Nephron progenitor cell (in vitro differentiated cells): ENCODE results near the gene SPATA2L.
"Not testable (repeated sequence)": the region's sequence is repeated elsewhere in the genome, so short reads cannot be mapped to it uniquely, and the experiment has no call there.

ENCODE experiments used
- DNase-seq: peaks from one replicate; pipeline ENCODE4 v3.0.0; 2021
- H3K27ac Mint-ChIP-seq: 2 replicates; pipeline ENCODE4 v1.8.0; 2021; ENCODE audit warnings: mild to moderate bottlenecking, moderate library complexity, mixed read lengths
- H3K27me3 Mint-ChIP-seq: 2 replicates; pipeline ENCODE4 v1.8.0; 2021; ENCODE audit warnings: mild to moderate bottlenecking, low read depth, mixed read lengths; ENCODE audit not compliant: poor library complexity
- H3K36me3 Mint-ChIP-seq: 2 replicates; pipeline ENCODE4 v1.8.0; 2021; ENCODE audit warnings: low read depth, mixed read lengths
- H3K4me1 Mint-ChIP-seq: 2 replicates; pipeline ENCODE4 v1.8.0; 2021; ENCODE audit warnings: mixed read lengths
- H3K4me3 Mint-ChIP-seq: 2 replicates; pipeline ENCODE4 v1.8.0; 2021; ENCODE audit warnings: mild to moderate bottlenecking, moderate library complexity, mixed read lengths
- H3K9me3 Mint-ChIP-seq: 2 replicates; pipeline ENCODE4 v1.8.0; 2021; ENCODE audit warnings: mild to moderate bottlenecking, moderate library complexity, mixed read lengths
- TF ChIP-seq, protein P1 (sequence below): fragments of 200-600 bp; sonication (generic); IDR thresholded peaks from 2 replicates; pipeline ENCODE4 v1.5.0; 2021; ENCODE audit warnings: antibody characterized with exemption

SPATA2L gene

DNA sequence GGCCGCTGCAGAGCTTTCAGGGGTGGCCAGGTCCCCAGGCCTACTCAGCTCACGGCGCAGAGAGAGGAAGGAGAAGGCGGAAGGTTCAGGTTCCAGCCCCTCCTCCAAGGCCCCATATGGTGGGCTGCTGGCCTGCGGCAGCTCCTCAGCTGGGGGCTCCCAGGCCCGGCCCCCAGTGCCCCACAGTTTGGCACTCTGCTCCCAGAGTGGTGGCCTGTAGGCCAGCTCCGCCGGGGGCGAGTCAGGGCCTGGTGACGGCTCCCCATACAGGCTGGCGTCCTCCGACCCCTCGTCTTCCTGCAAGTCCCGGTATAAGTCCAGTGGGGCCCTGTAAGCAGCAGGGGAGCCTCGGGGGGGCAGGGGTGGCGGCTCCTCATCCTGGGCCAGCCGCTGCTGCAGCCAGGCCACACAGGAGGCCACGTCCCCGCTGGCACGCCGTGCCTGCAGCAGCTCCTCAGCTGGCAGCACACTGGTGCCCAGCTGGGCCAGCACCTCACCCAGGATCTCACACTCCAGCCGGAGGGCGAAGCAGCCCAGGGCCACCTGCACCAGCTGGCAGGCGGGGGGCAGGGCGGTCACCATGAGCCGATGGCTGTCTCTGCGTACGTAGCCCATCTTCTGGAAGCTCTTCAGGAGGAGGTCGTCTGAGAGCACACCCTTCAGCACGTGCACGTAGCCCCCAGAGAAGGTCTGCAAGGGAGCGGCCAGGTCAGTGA, 3.7 kb downstream of the SPATA2L start:
- Mint-ChIP-seq H3K27me3 (peaks cover 8% of the 10 kb centered on the region), H3K36me3 (peaks cover 13% of the 10 kb centered on the region), H3K27ac (no peak overlapping the region), H3K4me3 (no peak overlapping the region), H3K4me1 (peaks cover 34% of the 10 kb centered on the region), H3K9me3 (no peaks in the 10 kb centered on the region)
- TF ChIP-seq, protein P1, sequence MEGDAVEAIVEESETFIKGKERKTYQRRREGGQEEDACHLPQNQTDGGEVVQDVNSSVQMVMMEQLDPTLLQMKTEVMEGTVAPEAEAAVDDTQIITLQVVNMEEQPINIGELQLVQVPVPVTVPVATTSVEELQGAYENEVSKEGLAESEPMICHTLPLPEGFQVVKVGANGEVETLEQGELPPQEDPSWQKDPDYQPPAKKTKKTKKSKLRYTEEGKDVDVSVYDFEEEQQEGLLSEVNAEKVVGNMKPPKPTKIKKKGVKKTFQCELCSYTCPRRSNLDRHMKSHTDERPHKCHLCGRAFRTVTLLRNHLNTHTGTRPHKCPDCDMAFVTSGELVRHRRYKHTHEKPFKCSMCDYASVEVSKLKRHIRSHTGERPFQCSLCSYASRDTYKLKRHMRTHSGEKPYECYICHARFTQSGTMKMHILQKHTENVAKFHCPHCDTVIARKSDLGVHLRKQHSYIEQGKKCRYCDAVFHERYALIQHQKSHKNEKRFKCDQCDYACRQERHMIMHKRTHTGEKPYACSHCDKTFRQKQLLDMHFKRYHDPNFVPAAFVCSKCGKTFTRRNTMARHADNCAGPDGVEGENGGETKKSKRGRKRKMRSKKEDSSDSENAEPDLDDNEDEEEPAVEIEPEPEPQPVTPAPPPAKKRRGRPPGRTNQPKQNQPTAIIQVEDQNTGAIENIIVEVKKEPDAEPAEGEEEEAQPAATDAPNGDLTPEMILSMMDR, result no peak
- DNase-seq, result no peak

- H3K27ac Mint-ChIP-seq, result no peak overlapping the region
- H3K9me3 Mint-ChIP-seq, result no peaks in the 10 kb centered on the region
- H3K27me3 Mint-ChIP-seq, result peaks cover 4% of the 10 kb centered on the region
- peaks cover 34% of the 10 kb centered on the region for H3K4me1 Mint-ChIP-seq
- peaks cover 17% of the 10 kb centered on the region for H3K36me3 Mint-ChIP-seq
- DNase-seq, result no peak
- no peak overlapping the region for H3K4me3 Mint-ChIP-seq
- TF ChIP-seq, protein P1, result no peak
These were observed 4.3 kb downstream of the SPATA2L start for GRCh38 chr16:89697161-89697615.

- no peak for DNase-seq
- peaks cover 4% of the 10 kb centered on the region for H3K27me3 Mint-ChIP-seq
- no peak overlapping the region for H3K27ac Mint-ChIP-seq
- H3K36me3 Mint-ChIP-seq, result peaks cover 18% of the 10 kb centered on the region
- TF ChIP-seq, protein P1, result no peak
- H3K4me3 Mint-ChIP-seq, result no peak overlapping the region
- H3K4me1 Mint-ChIP-seq, result peaks cover 34% of the 10 kb centered on the region
- no peaks in the 10 kb centered on the region for H3K9me3 Mint-ChIP-seq
These were observed 4.8 kb downstream of the SPATA2L start for GRCh38 chr16:89696670-89697128.

DNA sequence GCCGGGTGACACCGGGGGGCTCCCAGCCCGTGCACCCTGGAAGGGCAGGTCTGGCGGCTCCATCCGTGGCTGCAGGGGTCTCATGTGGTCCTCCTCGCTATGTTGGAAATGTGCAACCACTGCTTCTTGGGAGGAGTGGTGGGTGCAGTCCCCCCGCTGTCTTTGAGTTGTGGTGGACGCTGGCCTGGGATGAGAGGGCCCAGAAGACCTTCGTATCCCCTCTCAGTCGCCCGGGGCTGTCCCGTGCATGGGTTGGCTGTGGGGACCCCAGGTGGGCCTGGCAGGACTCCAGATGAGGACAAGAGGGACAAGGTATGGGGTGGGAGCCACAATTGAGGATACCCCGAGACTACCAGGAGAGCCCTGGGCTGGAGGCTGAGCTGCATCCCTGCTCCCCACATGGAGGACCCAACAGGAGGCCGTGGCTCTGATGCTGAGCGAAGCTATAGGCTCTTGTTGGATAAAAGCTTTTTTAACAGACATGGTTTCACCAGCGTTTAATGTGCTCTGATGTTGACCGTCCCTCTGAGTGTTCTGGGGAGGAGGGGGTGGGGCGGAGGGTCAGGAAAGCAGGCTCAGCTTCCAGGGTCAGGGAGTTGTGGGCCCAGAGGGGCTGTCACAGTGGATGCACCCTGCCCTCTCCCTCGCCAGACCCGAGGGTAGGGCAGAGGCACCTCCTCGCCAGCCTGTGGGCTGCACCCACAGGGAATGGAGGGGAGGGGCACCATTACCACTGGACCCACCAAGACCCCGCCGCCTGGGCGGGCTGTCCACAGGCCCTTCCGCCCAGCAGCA, 5.4 kb downstream of the SPATA2L start:
- peak overlapping the region; percentile 82 for H3K27ac Mint-ChIP-seq
- H3K4me3 Mint-ChIP-seq, result no peak overlapping the region
- peaks cover 4% of the 10 kb centered on the region for H3K27me3 Mint-ChIP-seq
- DNase-seq, result peak; percentile 16
- H3K9me3 Mint-ChIP-seq, result no peaks in the 10 kb centered on the region
- TF ChIP-seq, protein P1, result no peak
- H3K4me1 Mint-ChIP-seq, result peaks cover 34% of the 10 kb centered on the region
- H3K36me3 Mint-ChIP-seq, result peaks cover 18% of the 10 kb centered on the region

- no peak overlapping the region for H3K4me3 Mint-ChIP-seq
- peaks cover 22% of the 10 kb centered on the region for H3K36me3 Mint-ChIP-seq
- H3K9me3 Mint-ChIP-seq, result no peaks in the 10 kb centered on the region
- no peak for DNase-seq
- H3K27me3 Mint-ChIP-seq, result peaks cover under 1% of the 10 kb centered on the region
- TF ChIP-seq, protein P1, result no peak
- peak overlapping the region; percentile 66 for H3K27ac Mint-ChIP-seq
- peaks cover 34% of the 10 kb centered on the region for H3K4me1 Mint-ChIP-seq
These were observed 6.2 kb downstream of the SPATA2L start for GRCh38 chr16:89695086-89695874.

- Mint-ChIP-seq H3K27ac (peak overlapping the region; percentile 61), H3K36me3 (peaks cover 26% of the 10 kb centered on the region), H3K4me1 (peaks cover 30% of the 10 kb centered on the region)
- DNase-seq, H3K9me3 Mint-ChIP-seq, H3K4me3 Mint-ChIP-seq, H3K27me3 Mint-ChIP-seq: not testable (repeated sequence)
These were observed 6.8 kb downstream of the SPATA2L start for GRCh38 chr16:89694784-89695085.
